Mesenchymal stem cell (in vitro differentiated cells and primary cell): ENCODE data around the gene EDC4.

Experiments used
- DNase-seq: peaks from one replicate; pipeline ENCODE4 v3.0.0-alpha.2; 2013
- H2AFZ ChIP-seq: one replicate; pipeline ENCODE4 v1.6.1; 2013; ENCODE audit warnings: low read depth, mild to moderate bottlenecking, control low read depth, inconsistent platforms, low read length, moderate library complexity
- H2AK5ac ChIP-seq: 2 replicates; pipeline ENCODE4 v1.6.1; 2013; ENCODE audit warnings: low read length, moderate library complexity, mild to moderate bottlenecking, inconsistent platforms; ENCODE audit not compliant: severe bottlenecking
- H2BK120ac ChIP-seq: one replicate; pipeline ENCODE4 v1.6.1; 2013; ENCODE audit warnings: low read depth, mild to moderate bottlenecking, inconsistent platforms, low read length, moderate library complexity
- H2BK12ac ChIP-seq, 2 experiments: one replicate each; pipeline ENCODE4 v1.6.1; 2013; ENCODE audit warnings: inconsistent platforms in 2 of 2, low read length in 2 of 2, mild to moderate bottlenecking in 2 of 2, moderate library complexity in 2 of 2, control low read depth in 1 of 2
- H2BK15ac ChIP-seq: one replicate; pipeline ENCODE4 v1.6.1; 2013; ENCODE audit warnings: mild to moderate bottlenecking, low read depth, inconsistent platforms; ENCODE audit not compliant: poor library complexity, severe bottlenecking
- H2BK5ac ChIP-seq: 2 replicates; pipeline ENCODE4 v1.6.1; 2013; ENCODE audit warnings: low read depth, mild to moderate bottlenecking, low read length, control low read depth, inconsistent platforms; ENCODE audit not compliant: poor library complexity, severe bottlenecking
- H3K14ac ChIP-seq, 2 experiments: one replicate each; pipeline ENCODE4 v1.6.1; 2013; ENCODE audit warnings: inconsistent platforms in 2 of 2, low read length in 2 of 2, control low read depth in 1 of 2, mild to moderate bottlenecking in 1 of 2, moderate library complexity in 1 of 2
- H3K18ac ChIP-seq, 2 experiments: one replicate each; pipeline ENCODE4 v1.6.1; 2013; ENCODE audit warnings: inconsistent platforms in 2 of 2, low read length in 2 of 2, control low read depth in 1 of 2, low read depth in 1 of 2, mild to moderate bottlenecking in 1 of 2
- H3K23ac ChIP-seq, 2 experiments: one replicate each; pipeline ENCODE4 v1.6.1; 2013; ENCODE audit warnings: inconsistent platforms in 2 of 2, low read length in 2 of 2, mild to moderate bottlenecking in 2 of 2, moderate library complexity in 2 of 2, control low read depth in 1 of 2
- H3K27ac ChIP-seq: 2 replicates; pipeline ENCODE4 v1.5.1; 2013; ENCODE audit warnings: mild to moderate bottlenecking, moderate library complexity, low read length, control low read depth, inconsistent platforms; ENCODE audit not compliant: poor library complexity, severe bottlenecking
- H3K27me3 ChIP-seq, 2 experiments: 2 replicates each; pipeline versions ENCODE4 v1.6.1 to v1.7.0; 2013; ENCODE audit warnings: low read length in 2 of 2, mild to moderate bottlenecking in 2 of 2, moderate library complexity in 2 of 2, control low read depth in 1 of 2, inconsistent platforms in 1 of 2; ENCODE audit not compliant: control insufficient read depth in 1 of 2, insufficient read depth in 1 of 2
- H3K36me3 ChIP-seq, 2 experiments: 2 replicates each; pipeline versions ENCODE4 v1.6.1 to v1.7.0; 2013; ENCODE audit warnings: low read length in 2 of 2, control low read depth in 1 of 2, inconsistent platforms in 1 of 2, low read depth in 1 of 2, mild to moderate bottlenecking in 1 of 2; ENCODE audit not compliant: insufficient read depth in 2 of 2, control insufficient read depth in 1 of 2
- H3K4ac ChIP-seq, 2 experiments: one replicate each; pipeline ENCODE4 v1.6.1; 2013; ENCODE audit warnings: inconsistent platforms in 2 of 2, low read length in 2 of 2, mild to moderate bottlenecking in 2 of 2, moderate library complexity in 2 of 2, control low read depth in 1 of 2, low read depth in 1 of 2
- H3K4me1 ChIP-seq: 2 replicates; pipeline ENCODE4 v1.6.1; 2013; ENCODE audit warnings: low read depth, low read length, control low read depth; ENCODE audit not compliant: control insufficient read depth, insufficient read depth
- H3K4me2 ChIP-seq: 2 replicates; pipeline ENCODE4 v1.6.1; 2013; ENCODE audit warnings: low read length, mild to moderate bottlenecking, inconsistent platforms; ENCODE audit not compliant: poor library complexity, severe bottlenecking
- H3K4me3 ChIP-seq, 2 experiments: 2 replicates each; pipeline versions ENCODE4 v1.5.1 to v1.7.0; 2013; ENCODE audit warnings: low read length in 2 of 2, mild to moderate bottlenecking in 2 of 2, control low read depth in 1 of 2, low read depth in 1 of 2; ENCODE audit not compliant: insufficient read depth in 1 of 2
- H3K79me1 ChIP-seq: replicated peaks from 2 replicates; pipeline ENCODE4 v1.6.1; 2013; ENCODE audit warnings: mild to moderate bottlenecking, control low read depth, low read length, inconsistent platforms; ENCODE audit not compliant: poor library complexity, severe bottlenecking
- H3K9ac ChIP-seq: 2 replicates; pipeline ENCODE4 v1.7.0; 2013; ENCODE audit warnings: mild to moderate bottlenecking, low read length, moderate library complexity
- H3K9me3 ChIP-seq: 2 replicates; pipeline ENCODE4 v1.7.0; 2013; ENCODE audit warnings: mild to moderate bottlenecking, low read length; ENCODE audit not compliant: control insufficient read depth
- H4K8ac ChIP-seq: one replicate; pipeline ENCODE4 v1.6.1; 2013; ENCODE audit warnings: inconsistent platforms, mild to moderate bottlenecking, low read length, moderate library complexity
- H4K91ac ChIP-seq: one replicate; pipeline ENCODE4 v1.6.1; 2013; ENCODE audit warnings: mild to moderate bottlenecking, low read length, inconsistent platforms
- WGBS: methylation state at CpG from one replicate; pipeline ENCODE4 v1.1.7; 2013; ENCODE audit warnings: mixed read lengths; 5-methylcytosine and 5-hydroxymethylcytosine counted together

The EDC4 gene

DNA sequence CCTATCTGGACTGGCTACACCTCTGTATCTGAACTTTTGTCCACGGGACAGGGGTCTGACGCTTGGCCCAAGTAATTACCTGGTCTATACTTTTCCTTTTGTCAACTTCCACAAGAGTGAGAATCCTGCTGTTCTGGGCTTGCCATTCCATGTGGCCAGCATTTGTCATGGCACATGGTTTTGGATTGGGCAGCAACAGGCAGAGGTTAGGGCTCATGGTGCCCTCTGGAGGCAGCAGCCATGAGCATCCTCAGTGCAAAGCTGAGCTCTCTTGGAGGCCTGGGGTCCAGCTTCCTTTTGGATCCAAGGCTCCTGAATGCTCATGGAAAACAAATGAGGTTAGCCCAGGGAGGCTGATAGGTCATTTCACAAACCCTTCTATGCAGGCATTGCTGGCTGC is 7.5 kb upstream of the EDC4 start:
- no peak overlapping the region for H4K8ac ChIP-seq
- no peak overlapping the region for H2BK15ac ChIP-seq
- DNase-seq = peak; percentile 51
- peak overlapping the region; percentile 17 for H3K9ac ChIP-seq
- no peak overlapping the region for H3K14ac ChIP-seq
- H2AK5ac ChIP-seq = no peak overlapping the region
- no peak overlapping the region for H3K23ac ChIP-seq
- WGBS = 95% methylated on average over 2 of the region's 2 CpGs
- no peak overlapping the region for H3K4ac ChIP-seq
- no peak overlapping the region for H2AFZ ChIP-seq
- H2BK5ac ChIP-seq = no peak overlapping the region
- H4K91ac ChIP-seq = no peak overlapping the region
- H3K4me1 ChIP-seq = peaks cover 28% of the 10 kb centered on the region
- no peak overlapping the region for H2BK120ac ChIP-seq
- no peak overlapping the region for H3K4me2 ChIP-seq
- no peak overlapping the region for H2BK12ac ChIP-seq
- peaks cover 18% of the 10 kb centered on the region for H3K79me1 ChIP-seq
- H3K27ac ChIP-seq = no peak overlapping the region
- peaks cover 42 to 80% of the 10 kb centered on the region in 2 experiments for H3K36me3 ChIP-seq
- H3K27me3 ChIP-seq = no peaks in the 10 kb centered on the region
- no peak overlapping the region for H3K4me3 ChIP-seq
- no peaks in the 10 kb centered on the region for H3K9me3 ChIP-seq
- H3K18ac ChIP-seq = no peak overlapping the region

DNA sequence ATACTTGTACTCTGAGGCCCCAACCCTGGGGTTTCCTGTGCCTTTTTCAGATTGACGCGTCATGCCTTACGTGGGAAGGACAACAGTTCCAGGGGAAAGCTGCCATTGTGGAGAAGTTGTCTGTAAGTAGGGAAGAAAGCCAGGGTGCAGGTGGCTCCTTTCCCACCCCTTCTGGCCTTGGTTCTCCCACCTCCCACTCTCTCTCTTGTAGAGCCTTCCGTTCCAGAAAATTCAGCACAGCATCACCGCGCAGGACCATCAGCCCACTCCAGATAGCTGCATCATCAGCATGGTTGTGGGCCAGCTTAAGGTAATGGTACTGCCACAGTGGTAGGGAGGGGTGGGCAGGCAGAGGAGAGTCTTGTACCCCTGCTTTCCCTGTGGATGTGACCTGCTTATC is 4.6 kb upstream of the EDC4 start:
- Histone ChIP-seq H3K9me3 (no peaks in the 10 kb centered on the region), H3K36me3 (peaks cover 59 to 81% of the 10 kb centered on the region in 2 experiments), H3K18ac (no peak overlapping the region), H2BK12ac (no peak overlapping the region), H2BK15ac (no peak overlapping the region), H3K4me3 (no peak overlapping the region), H3K4me1 (peaks cover 12% of the 10 kb centered on the region), H3K79me1 (peaks cover 21% of the 10 kb centered on the region), H3K9ac (no peak overlapping the region), H3K14ac (no peak overlapping the region), H3K4ac (no peak overlapping the region), H3K4me2 (no peak overlapping the region), H2AK5ac (no peak overlapping the region), H2AFZ (no peak overlapping the region), H4K8ac (no peak overlapping the region), H2BK5ac (no peak overlapping the region), H3K23ac (no peak overlapping the region), H4K91ac (no peak overlapping the region), H3K27me3 (no peaks in the 10 kb centered on the region), H3K27ac (no peak overlapping the region), H2BK120ac (no peak overlapping the region)
- 97% methylated on average over 6 of the region's 6 CpGs for WGBS
- no peak for DNase-seq

DNA sequence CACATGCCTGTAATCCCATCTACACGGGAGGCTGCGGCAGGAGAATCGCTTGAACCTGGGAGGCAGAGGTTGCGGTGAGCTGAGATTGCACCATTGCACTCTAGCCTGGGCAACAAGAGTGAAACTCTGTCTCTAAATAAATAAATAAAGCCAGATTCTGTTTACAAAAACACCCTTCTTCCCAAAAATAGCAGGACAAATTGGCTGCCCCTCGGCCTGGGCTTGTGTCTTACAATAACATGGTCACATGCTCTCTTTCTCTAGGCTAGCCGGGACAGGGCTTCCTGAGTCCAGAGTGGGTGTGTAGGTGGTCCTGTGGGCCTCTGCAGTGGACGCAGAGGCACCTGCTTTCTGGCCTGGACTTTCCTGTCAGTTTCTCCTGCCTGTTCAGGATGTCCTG is 3.2 kb upstream of the EDC4 start:
- H3K18ac ChIP-seq = no peak overlapping the region
- H3K4me2 ChIP-seq = no peak overlapping the region
- H3K36me3 ChIP-seq = peaks cover 59 to 70% of the 10 kb centered on the region in 2 experiments
- peaks cover 11% of the 10 kb centered on the region for H3K4me1 ChIP-seq
- no peak overlapping the region for H3K14ac ChIP-seq
- H4K8ac ChIP-seq = peak overlapping the region; percentile 13
- DNase-seq = no peak
- no peak overlapping the region for H2BK120ac ChIP-seq
- no peak overlapping the region for H3K4ac ChIP-seq
- H2AK5ac ChIP-seq = no peak overlapping the region
- H3K9me3 ChIP-seq = no peaks in the 10 kb centered on the region
- no peak overlapping the region for H2AFZ ChIP-seq
- H2BK5ac ChIP-seq = no peak overlapping the region
- H2BK15ac ChIP-seq = no peak overlapping the region
- H2BK12ac ChIP-seq = no peak overlapping the region
- H3K27ac ChIP-seq = no peak overlapping the region
- WGBS = 92% methylated on average over 7 of the region's 7 CpGs
- H3K27me3 ChIP-seq = no peaks in the 10 kb centered on the region
- no peak overlapping the region for H3K4me3 ChIP-seq
- H4K91ac ChIP-seq = no peak overlapping the region
- no peak overlapping the region for H3K9ac ChIP-seq
- H3K79me1 ChIP-seq = peaks cover 20% of the 10 kb centered on the region
- H3K23ac ChIP-seq = no peak overlapping the region

DNA sequence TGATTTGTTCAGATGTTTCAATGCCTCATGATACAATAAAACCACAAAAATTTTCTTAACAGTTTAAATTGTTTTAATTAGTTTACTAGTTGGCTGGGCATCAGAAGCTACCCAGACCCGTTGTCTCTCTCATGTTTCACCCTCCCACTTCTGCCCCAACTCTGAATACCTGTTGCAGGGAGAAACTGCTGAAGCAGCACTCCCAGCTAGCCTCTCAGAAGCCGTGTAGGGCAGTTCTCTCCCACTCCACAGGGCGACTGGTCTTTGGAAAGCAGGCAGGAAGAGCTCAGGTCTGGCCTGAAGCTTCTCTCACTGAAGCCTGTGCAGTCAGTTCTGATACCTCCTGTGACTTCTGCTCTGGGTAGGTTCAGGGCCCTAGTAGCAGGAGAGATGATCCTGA is 1.6 kb upstream of the EDC4 start:
- Histone ChIP-seq H3K14ac (no peak overlapping the region), H2BK15ac (no peak overlapping the region), H3K9me3 (no peaks in the 10 kb centered on the region), H2BK120ac (no peak overlapping the region), H3K4me2 (no peak overlapping the region), H3K27me3 (no peaks in the 10 kb centered on the region), H3K23ac (no peak overlapping the region), H2AFZ (no peak overlapping the region), H4K8ac (no peak overlapping the region), H4K91ac (no peak overlapping the region), H2BK12ac (no peak overlapping the region), H3K27ac (no peak overlapping the region), H3K4ac (no peak overlapping the region), H2BK5ac (no peak overlapping the region), H3K79me1 (peaks cover 26% of the 10 kb centered on the region), H3K18ac (no peak overlapping the region), H3K4me1 (peaks cover 16% of the 10 kb centered on the region), H3K36me3 (peaks cover 57 to 61% of the 10 kb centered on the region in 2 experiments), H3K4me3 (no peak overlapping the region), H3K9ac (no peak overlapping the region), H2AK5ac (no peak overlapping the region)
- 75% methylated on average over 3 of the region's 3 CpGs for WGBS
- DNase-seq = no peak
